Skeletal muscle satellite cell (primary cell): ENCODE data around the gene MT1G.
"Not testable (repeated sequence)": the region's sequence is repeated elsewhere in the genome, so short reads cannot be mapped to it uniquely, and the experiment has no call there.

Source experiments
- H3K27me3 ChIP-seq: 2 replicates; pipeline ENCODE4 v1.7.0; 2013; ENCODE audit warnings: low read length; ENCODE audit not compliant: control insufficient read depth, insufficient read depth
- H3K36me3 ChIP-seq: 2 replicates; pipeline ENCODE4 v1.7.0; 2013; ENCODE audit warnings: mild to moderate bottlenecking, control low read depth, low read length; ENCODE audit not compliant: insufficient read depth
- H3K4me1 ChIP-seq: 2 replicates; pipeline ENCODE4 v1.7.0; 2013; ENCODE audit warnings: low read length; ENCODE audit not compliant: control insufficient read depth, insufficient read depth
- H3K4me2 ChIP-seq: 2 replicates; pipeline ENCODE4 v1.7.0; 2013; ENCODE audit warnings: mild to moderate bottlenecking, low read length
- H3K4me3 ChIP-seq: 2 replicates; pipeline ENCODE4 v1.7.0; 2013; ENCODE audit warnings: low read length
- H3K9ac ChIP-seq: 2 replicates; pipeline ENCODE4 v1.7.0; 2013; ENCODE audit warnings: mild to moderate bottlenecking, low read depth, low read length, moderate library complexity
- H3K9me3 ChIP-seq: replicated peaks from 2 replicates; pipeline ENCODE4 v1.7.0; 2013; ENCODE audit warnings: mild to moderate bottlenecking, control low read depth, low read length

Gene MT1G

GRCh38 chr16:56621665-56622445 is 46.0 kb downstream of the MT1G start:
- H3K27me3 ChIP-seq, result not testable (repeated sequence)

DNA sequence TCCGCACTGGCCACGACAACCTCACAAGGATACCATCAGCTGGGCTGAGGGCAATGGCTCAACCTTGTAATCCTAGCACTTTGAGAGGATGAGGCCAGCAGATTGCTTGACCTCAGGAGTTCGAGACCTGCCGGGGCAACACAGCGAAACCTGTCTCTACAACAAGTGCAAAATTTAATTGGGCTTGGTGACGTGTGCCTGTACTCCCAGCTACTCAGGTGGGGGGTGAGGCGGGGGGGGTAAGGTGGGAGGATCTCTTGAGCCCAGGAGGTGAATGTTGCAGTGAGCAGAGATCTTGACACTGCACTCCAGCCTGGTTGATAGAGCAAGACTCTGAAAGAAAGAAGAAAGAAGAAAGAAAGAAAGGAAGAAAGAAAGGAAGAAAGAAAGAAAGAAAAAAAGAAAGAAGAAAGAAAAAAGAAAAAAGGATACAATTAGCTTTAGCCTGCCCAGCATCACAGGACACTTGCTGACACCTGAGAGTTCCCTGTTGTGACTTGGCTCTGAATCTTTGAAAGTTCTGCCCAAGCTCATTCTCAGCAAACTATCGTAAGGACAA is 47.4 kb downstream of the MT1G start:
- H3K4me3 ChIP-seq, result no peak overlapping the region
- peaks cover 34% of the 10 kb centered on the region for H3K4me1 ChIP-seq
- H3K9ac ChIP-seq, result no peak overlapping the region
- H3K4me2 ChIP-seq, result no peak overlapping the region
- H3K9me3 ChIP-seq, result no peaks in the 10 kb centered on the region
- no peaks in the 10 kb centered on the region for H3K36me3 ChIP-seq
- no peaks in the 10 kb centered on the region for H3K27me3 ChIP-seq

More at GRCh38 chr16:56621665-56622445, 46.0 kb downstream of the MT1G start:
- not testable (repeated sequence) for H3K4me3 ChIP-seq, H3K4me2 ChIP-seq, H3K36me3 ChIP-seq, H3K9me3 ChIP-seq, H3K9ac ChIP-seq
- peaks cover 28% of the 10 kb centered on the region for H3K4me1 ChIP-seq

GRCh38 chr16:56618138-56618537 is 49.7 kb downstream of the MT1G start:
- peak overlapping the region; percentile 81 for H3K9ac ChIP-seq
- H3K4me1 ChIP-seq, result peaks cover 49% of the 10 kb centered on the region

DNA sequence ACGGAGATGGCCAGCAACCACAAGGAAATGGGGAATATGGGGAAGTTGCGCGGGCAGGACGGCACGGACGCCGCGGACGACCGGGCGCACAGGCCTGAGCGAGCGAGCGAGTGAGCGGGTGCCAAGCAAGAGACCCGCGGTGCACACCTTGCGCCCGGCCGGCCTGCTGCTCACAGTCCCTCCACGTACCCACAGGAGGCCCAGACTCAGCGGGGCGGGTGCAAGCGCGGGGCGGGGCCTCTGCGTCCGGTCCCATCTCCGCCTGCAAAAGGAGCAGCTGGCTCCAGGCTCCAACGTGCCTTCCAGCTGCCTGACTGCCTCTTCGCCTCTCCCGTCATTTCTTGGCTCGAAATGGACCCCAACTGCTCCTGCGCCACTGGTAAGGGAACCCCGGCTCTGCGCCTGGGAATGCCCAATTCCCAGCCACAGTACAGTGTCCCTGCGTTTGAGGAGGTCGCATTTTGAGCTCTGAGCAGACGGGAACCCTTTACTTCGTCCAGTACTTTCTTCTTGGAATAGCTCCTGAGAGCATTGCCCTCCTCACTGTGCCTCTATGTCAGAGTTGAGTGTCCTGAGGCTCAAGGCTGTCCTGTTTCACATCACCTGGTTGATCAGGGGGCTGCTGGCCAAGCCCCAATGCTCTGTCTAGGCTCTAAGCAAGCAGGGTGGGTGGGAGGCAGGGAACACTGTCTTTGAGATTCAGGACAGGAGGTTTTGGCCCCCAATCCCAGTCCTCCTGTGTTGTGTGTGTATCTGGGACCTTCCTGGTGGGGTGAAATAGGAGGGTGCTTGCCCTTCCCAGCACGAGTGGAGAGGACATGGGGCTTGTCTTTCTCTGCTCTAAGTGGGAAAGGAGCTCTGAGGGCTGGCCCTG is 50.4 kb downstream of the MT1G start:
- H3K4me1 ChIP-seq, result peaks cover 55% of the 10 kb centered on the region
- H3K27me3 ChIP-seq, result no peaks in the 10 kb centered on the region
- peak overlapping the region; percentile 98 for H3K4me2 ChIP-seq
- peak overlapping the region; percentile 81 for H3K9ac ChIP-seq
- no peaks in the 10 kb centered on the region for H3K9me3 ChIP-seq
- H3K36me3 ChIP-seq, result no peaks in the 10 kb centered on the region
- H3K4me3 ChIP-seq, result peak overlapping the region; percentile 77

More at GRCh38 chr16:56618138-56618537, 49.7 kb downstream of the MT1G start:
- H3K9me3 ChIP-seq, result no peaks in the 10 kb centered on the region
- no peaks in the 10 kb centered on the region for H3K36me3 ChIP-seq
- peak overlapping the region; percentile 98 for H3K4me2 ChIP-seq
- H3K27me3 ChIP-seq, result no peaks in the 10 kb centered on the region
- peak overlapping the region; percentile 77 for H3K4me3 ChIP-seq
